ENCODE results near the gene CCSAP. TPM values are rescaled to one million over a fixed set of nuclear protein-coding genes. Genes with fewer than 3 reads are reported as not detected.

CCSAP gene
- polyA plus RNA-seq, 1 of the 3 experiments (the other 2 are of a cell fraction) = 1.8 TPM

DNA sequence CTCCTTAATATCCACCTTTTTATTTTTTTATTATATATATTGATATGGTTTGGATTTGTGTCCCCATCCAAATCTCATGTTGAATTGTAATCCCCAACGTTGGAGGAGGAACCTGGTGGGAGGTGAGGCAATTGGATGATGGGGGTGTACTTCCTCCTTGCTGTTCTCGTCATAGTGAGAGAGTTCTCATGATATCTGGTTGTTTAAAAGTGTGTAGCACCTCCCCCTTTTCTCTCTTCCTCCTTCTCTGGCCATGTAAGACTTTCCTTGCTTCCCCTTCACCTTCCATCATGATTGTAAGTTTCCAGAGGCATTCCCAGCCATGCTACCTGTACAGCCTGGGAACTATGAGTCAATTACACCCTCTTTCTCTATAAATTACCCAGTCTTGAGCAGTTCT, 22.7 kb upstream of the CCSAP start:
- CTCF ChIA-PET = interaction anchor here (1.1 to 1.5 kb wide), 2 partner anchors 13 to 116 kb away, joined by 3 to 4 read pairs; no protein-coding TSS in a partner anchor
- no peak for TF ChIP-seq REST (IDR thresholded peaks at IDR 0.05; ENCODE audit: low read depth, low read length)
- no peak for TF ChIP-seq POLR2AphosphoS5 (IDR thresholded peaks at IDR 0.05; ENCODE audit: low read depth, low read length)
- TF ChIP-seq, protein P1, sequence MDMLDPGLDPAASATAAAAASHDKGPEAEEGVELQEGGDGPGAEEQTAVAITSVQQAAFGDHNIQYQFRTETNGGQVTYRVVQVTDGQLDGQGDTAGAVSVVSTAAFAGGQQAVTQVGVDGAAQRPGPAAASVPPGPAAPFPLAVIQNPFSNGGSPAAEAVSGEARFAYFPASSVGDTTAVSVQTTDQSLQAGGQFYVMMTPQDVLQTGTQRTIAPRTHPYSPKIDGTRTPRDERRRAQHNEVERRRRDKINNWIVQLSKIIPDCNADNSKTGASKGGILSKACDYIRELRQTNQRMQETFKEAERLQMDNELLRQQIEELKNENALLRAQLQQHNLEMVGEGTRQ (IDR thresholded peaks at IDR 0.05; ENCODE audit: borderline replicate concordance, low read depth, low read length) = no peak
- TF ChIP-seq SMC3 (IDR thresholded peaks at IDR 0.05; ENCODE audit: low read depth, low read length) = no peak
- no peak for TF ChIP-seq TCF12 (IDR thresholded peaks at IDR 0.05)
- no peak for TF ChIP-seq PBX3 (IDR thresholded peaks at IDR 0.05)
- TF ChIP-seq ELF1 (IDR thresholded peaks at IDR 0.05) = no peak
- no peak for TF ChIP-seq FOSL2 (IDR thresholded peaks at IDR 0.05; ENCODE audit: borderline replicate concordance, low read depth)
- TF ChIP-seq IRF3 (IDR thresholded peaks at IDR 0.05; ENCODE audit: low read depth, low read length) = no peak
- no peak for TF ChIP-seq RFX5 (IDR thresholded peaks at IDR 0.05; ENCODE audit: low read length)
- TF ChIP-seq RAD21 (IDR thresholded peaks at IDR 0.05; ENCODE audit: low read length) = no peak
- TF ChIP-seq ZBTB33 (IDR thresholded peaks at IDR 0.05; ENCODE audit: borderline replicate concordance, low read depth) = no peak
- no peak for TF ChIP-seq FOXJ3 (CRISPR knock-in tag; IDR thresholded peaks at IDR 0.05)
- TF ChIP-seq CTCF (IDR thresholded peaks at IDR 0.05) = no peak
- H2AFZ ChIP-seq (ENCODE audit: low read depth) = no peak overlapping the region
- H3K27ac ChIP-seq (ENCODE audit: low read depth in 2 of 2, low read length in 1 of 2) = no peak overlapping the region
- POLR2A ChIA-PET = no interaction called here
- peaks cover 14% of the 10 kb centered on the region; the same call in 1 of the 2 replicates for H3K27me3 ChIP-seq (ENCODE audit: insufficient read depth)
- no peaks in the 10 kb centered on the region for H3F3A ChIP-seq (replicated peaks; ENCODE audit: insufficient read depth)
- H3K9me3 ChIP-seq = no peaks in the 10 kb centered on the region
- H3K4me1 ChIP-seq (ENCODE audit: control insufficient read depth in 1 of 2, insufficient read depth in 2 of 2, low read depth in 1 of 2, low read length in 1 of 2) = no peaks in the 10 kb centered on the region; a peak in 1 of 4 replicates
- no peaks in the 10 kb centered on the region for H3K9me2 ChIP-seq
- no peaks in the 10 kb centered on the region for H3K79me2 ChIP-seq (ENCODE audit: insufficient read depth)
- no peak overlapping the region for H3K4me2 ChIP-seq
- no peak overlapping the region for H3K9ac ChIP-seq
- no peak overlapping the region for H3K4me3 ChIP-seq (ENCODE audit: low read depth in 2 of 2, low read length in 1 of 2)
- WGBS (ENCODE audit: low lambda C conversion rate) = 20% methylated on average over 2 of the region's 2 CpGs
- DNase-seq = no peak
- H4K20me1 ChIP-seq (ENCODE audit: insufficient read depth) = no peaks in the 10 kb centered on the region
- no peaks in the 10 kb centered on the region for H3K36me3 ChIP-seq (replicated peaks in 1 of 2; ENCODE audit: control insufficient read depth in 1 of 2, insufficient read depth in 2 of 2, low read length in 1 of 2)
